ENCODE results near the gene CAPN13. TPM values are rescaled to one million over a fixed set of nuclear protein-coding genes. Genes with fewer than 3 reads are reported as not detected.

The CAPN13 gene
- total and polyA plus RNA-seq, 2 donors (not counting 3 experiments of a cell fraction or from before 2014, with no cell fraction given): not detected

GRCh38 chr2:30738141-30738911, 68.9 kb downstream of the CAPN13 start:
- no TSS peak for BruUV-seq (replicated peaks)
- CTCF ChIA-PET: no interaction called here
- no peaks in the 10 kb centered on the region for H3K27me3 ChIP-seq (ENCODE audit: control insufficient read depth in 2 of 2, insufficient read depth in 2 of 2, low read length in 2 of 2)
- TF ChIP-seq JUN (IDR thresholded peaks at IDR 0.05; ENCODE audit: borderline replicate concordance, insufficient read depth, insufficient read length, low read depth): no peak
- no peak for TF ChIP-seq MYC (IDR thresholded peaks at IDR 0.05; ENCODE audit: low read depth, low read length)
- no peak for TF ChIP-seq POLR2AphosphoS5 (IDR thresholded peaks at IDR 0.05; ENCODE audit: insufficient read depth, low read depth, low read length)
- no peak for TF ChIP-seq CTCF (IDR thresholded peaks at IDR 0.05; ENCODE audit: extremely low read depth in 1 of 2, insufficient read depth in 1 of 2, low read depth in 1 of 2, low read length in 2 of 2)
- TF ChIP-seq GATA2 (IDR thresholded peaks at IDR 0.05; ENCODE audit: insufficient read depth, insufficient read length, low read depth, low read length): no peak
- no peak for TF ChIP-seq EZH2 (IDR thresholded peaks at IDR 0.05; ENCODE audit: borderline replicate concordance, low read depth, low read length, severe bottlenecking)
- no peak for TF ChIP-seq MAX (IDR thresholded peaks at IDR 0.05; ENCODE audit: insufficient read depth, insufficient read length)
- no peak for TF ChIP-seq FOS (IDR thresholded peaks at IDR 0.05; ENCODE audit: borderline replicate concordance, insufficient read depth, low read length)
- no peak for TF ChIP-seq POLR2A (IDR thresholded peaks at IDR 0.05; ENCODE audit: low read depth, low read length)
- no peak overlapping the region for H3K27ac ChIP-seq (ENCODE audit: insufficient read depth, low read depth, low read length)
- intact Hi-C loops (cut with micrococcal nuclease): no loop called here
- no peaks in the 10 kb centered on the region for H3K9me1 ChIP-seq (replicated peaks; ENCODE audit: control insufficient read depth, extremely low read depth, insufficient read depth, low read length)
- dilution Hi-C loops (cut with MboI; ENCODE audit: extremely low pct_ligation_motif_present, low sequenced_read_pairs): no loop called here
- no peak overlapping the region for H3K4me3 ChIP-seq (replicated peaks in 1 of 3; ENCODE audit: insufficient read depth in 1 of 3, low read depth in 1 of 3, low read length in 3 of 3)
- POLR2A ChIA-PET: no interaction called here
- H3K4me1 ChIP-seq (ENCODE audit: control insufficient read depth, extremely low read depth, insufficient read depth, low read length): no peaks in the 10 kb centered on the region
- DNase-seq (ENCODE audit: low read depth, low spot score): no peak
- no peaks in the 10 kb centered on the region for H3K9me3 ChIP-seq (replicated peaks; ENCODE audit: control insufficient read depth, insufficient read depth, low read length)
- H3K79me2 ChIP-seq (ENCODE audit: control insufficient read depth, insufficient read depth, low read length): no peaks in the 10 kb centered on the region
- FAIRE-seq: no peak
- no peak overlapping the region for H2AFZ ChIP-seq (ENCODE audit: low read depth, low read length)
- H3K9ac ChIP-seq (replicated peaks; ENCODE audit: extremely low read depth, insufficient read depth, low read length): no peak overlapping the region
- H3K4me2 ChIP-seq (ENCODE audit: insufficient read depth, low read length): no peak overlapping the region
- no peaks in the 10 kb centered on the region for H4K20me1 ChIP-seq (replicated peaks; ENCODE audit: control insufficient read depth, extremely low read depth, insufficient read depth, low read length)
- H3K36me3 ChIP-seq (ENCODE audit: control insufficient read depth in 2 of 2, extremely low read depth in 1 of 2, insufficient read depth in 2 of 2, low read length in 2 of 2): no peaks in the 10 kb centered on the region

All from endothelial cell of umbilical vein (primary cell).